Nephron (organoid): ENCODE data around the gene DNAAF2.

ENCODE experiments used
- H3K27ac Mint-ChIP-seq, 3 experiments: 2 replicates each; pipeline ENCODE4 v1.8.0; 2020; ENCODE audit warnings: mixed read lengths in 3 of 3, mild to moderate bottlenecking in 2 of 3, moderate library complexity in 1 of 3
- H3K27me3 Mint-ChIP-seq: 2 replicates; pipeline ENCODE4 v1.8.0; 2021; ENCODE audit warnings: low read depth, mild to moderate bottlenecking, moderate library complexity, mixed read lengths
- H3K36me3 Mint-ChIP-seq: 2 replicates; pipeline ENCODE4 v1.8.0; 2020; ENCODE audit warnings: low read depth, mixed read lengths
- H3K4me1 Mint-ChIP-seq: 2 replicates; pipeline ENCODE4 v1.8.0; 2020; ENCODE audit warnings: mixed read lengths
- H3K4me3 Mint-ChIP-seq, 3 experiments: 2 replicates each; pipeline ENCODE4 v1.8.0; 2020; ENCODE audit warnings: mild to moderate bottlenecking in 3 of 3, mixed read lengths in 3 of 3, moderate library complexity in 2 of 3
- H3K9me3 Mint-ChIP-seq: 2 replicates; pipeline ENCODE4 v1.8.0; 2020; ENCODE audit warnings: mixed read lengths
- TF ChIP-seq, protein P1 (sequence below), 3 experiments: fragments of 200-600 bp; sonication (generic); IDR thresholded peaks; one replicate each; pipeline ENCODE4 v1.5.0; 2021; ENCODE audit warnings: antibody characterized with exemption in 3 of 3; ENCODE audit not compliant: unreplicated experiment in 3 of 3

Gene DNAAF2

DNA sequence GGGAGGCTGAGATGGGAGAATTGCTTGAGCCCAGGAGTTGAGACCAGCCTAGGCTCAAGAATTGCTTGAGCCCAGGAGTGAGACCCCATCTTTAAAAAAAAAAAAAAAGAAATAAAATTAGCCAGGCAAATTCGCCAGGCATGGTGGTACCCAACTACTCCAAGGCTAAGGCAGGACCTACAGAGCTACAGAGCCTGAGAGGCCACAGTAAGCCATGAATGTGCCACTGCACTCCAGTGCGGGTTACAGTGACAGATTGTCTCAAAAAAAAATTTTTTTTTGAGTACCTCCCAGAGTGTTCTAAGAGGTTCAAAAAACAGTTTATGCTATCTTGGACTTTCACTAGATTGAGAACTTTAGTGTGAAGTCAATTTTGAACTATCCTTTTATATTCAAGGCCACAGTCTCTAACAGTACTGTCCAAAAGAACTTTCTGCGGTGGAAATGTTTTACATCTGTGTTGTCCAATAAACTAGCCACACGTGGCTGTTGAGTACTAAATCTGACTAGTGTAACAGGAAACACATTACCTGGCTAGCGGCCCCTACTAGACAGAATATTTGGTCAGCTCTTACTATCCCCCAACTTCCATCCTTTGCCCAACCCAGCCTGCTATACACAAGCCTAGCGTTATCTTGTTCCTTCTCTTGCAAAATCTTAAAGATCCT, 17.1 kb downstream of the DNAAF2 start:
- Mint-ChIP-seq H3K27ac (peak overlapping the region in 2 of 3 experiments; percentile 10 to 63), H3K4me3 (peak overlapping the region; percentile 18 to 77 (median 19)), H3K36me3 (peaks cover 33% of the 10 kb centered on the region), H3K9me3 (no peaks in the 10 kb centered on the region), H3K27me3 (no peaks in the 10 kb centered on the region), H3K4me1 (peaks cover 37% of the 10 kb centered on the region)
- TF ChIP-seq, protein P1, sequence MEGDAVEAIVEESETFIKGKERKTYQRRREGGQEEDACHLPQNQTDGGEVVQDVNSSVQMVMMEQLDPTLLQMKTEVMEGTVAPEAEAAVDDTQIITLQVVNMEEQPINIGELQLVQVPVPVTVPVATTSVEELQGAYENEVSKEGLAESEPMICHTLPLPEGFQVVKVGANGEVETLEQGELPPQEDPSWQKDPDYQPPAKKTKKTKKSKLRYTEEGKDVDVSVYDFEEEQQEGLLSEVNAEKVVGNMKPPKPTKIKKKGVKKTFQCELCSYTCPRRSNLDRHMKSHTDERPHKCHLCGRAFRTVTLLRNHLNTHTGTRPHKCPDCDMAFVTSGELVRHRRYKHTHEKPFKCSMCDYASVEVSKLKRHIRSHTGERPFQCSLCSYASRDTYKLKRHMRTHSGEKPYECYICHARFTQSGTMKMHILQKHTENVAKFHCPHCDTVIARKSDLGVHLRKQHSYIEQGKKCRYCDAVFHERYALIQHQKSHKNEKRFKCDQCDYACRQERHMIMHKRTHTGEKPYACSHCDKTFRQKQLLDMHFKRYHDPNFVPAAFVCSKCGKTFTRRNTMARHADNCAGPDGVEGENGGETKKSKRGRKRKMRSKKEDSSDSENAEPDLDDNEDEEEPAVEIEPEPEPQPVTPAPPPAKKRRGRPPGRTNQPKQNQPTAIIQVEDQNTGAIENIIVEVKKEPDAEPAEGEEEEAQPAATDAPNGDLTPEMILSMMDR (IDR thresholded peaks at IDR 0.05; ENCODE audit: unreplicated experiment in 3 of 3) = no peak

DNA sequence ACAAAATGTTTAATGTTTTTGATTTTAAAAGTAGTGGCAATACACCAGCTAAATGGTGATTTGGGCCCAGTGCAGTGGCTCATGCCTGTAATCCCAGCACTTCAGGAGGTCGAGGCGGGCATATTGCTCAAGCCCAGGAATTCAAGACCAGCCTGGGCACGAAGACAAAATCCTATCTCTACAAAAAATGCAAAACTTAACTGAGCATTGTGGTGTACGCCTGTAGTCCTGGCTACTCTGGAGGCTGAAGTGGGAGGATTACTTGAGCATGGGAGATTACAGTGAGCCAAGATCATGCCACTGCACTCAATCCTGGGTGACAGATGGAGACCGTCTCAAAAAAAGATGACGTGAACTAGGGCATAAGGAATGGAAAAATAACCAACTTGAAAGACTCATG, 19.3 kb downstream of the DNAAF2 start:
- TF ChIP-seq, protein P1 (IDR thresholded peaks at IDR 0.05; ENCODE audit: unreplicated experiment in 3 of 3) = no peak
- peaks cover 33% of the 10 kb centered on the region for H3K36me3 Mint-ChIP-seq
- H3K9me3 Mint-ChIP-seq = no peaks in the 10 kb centered on the region
- no peak overlapping the region for H3K4me3 Mint-ChIP-seq
- H3K4me1 Mint-ChIP-seq = peaks cover 21% of the 10 kb centered on the region
- H3K27ac Mint-ChIP-seq = no peak overlapping the region
- H3K27me3 Mint-ChIP-seq = no peaks in the 10 kb centered on the region

DNA sequence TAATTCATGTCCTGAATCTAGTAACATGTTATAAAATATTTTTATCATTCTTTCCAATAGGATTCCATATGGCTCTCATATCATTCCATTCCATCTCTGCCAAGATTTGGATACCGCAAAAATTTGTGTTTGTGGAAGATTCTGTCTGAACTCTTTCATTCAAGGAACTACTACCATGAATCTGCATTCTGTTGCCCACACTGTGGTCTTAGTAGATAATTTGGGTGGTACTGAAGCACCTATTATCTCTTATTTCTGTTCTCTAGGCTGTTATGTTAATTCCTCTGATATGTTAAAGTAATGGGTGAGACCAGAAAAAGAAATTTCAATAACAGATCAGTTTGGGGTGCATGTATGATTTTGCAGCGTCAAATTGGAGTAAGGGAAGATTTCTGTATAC, 20.8 kb downstream of the DNAAF2 start:
- H3K4me3 Mint-ChIP-seq = no peak overlapping the region
- no peak overlapping the region for H3K27ac Mint-ChIP-seq
- no peaks in the 10 kb centered on the region for H3K9me3 Mint-ChIP-seq
- peaks cover 33% of the 10 kb centered on the region for H3K36me3 Mint-ChIP-seq
- no peaks in the 10 kb centered on the region for H3K27me3 Mint-ChIP-seq
- peaks cover 16% of the 10 kb centered on the region for H3K4me1 Mint-ChIP-seq
- TF ChIP-seq, protein P1 (IDR thresholded peaks at IDR 0.05; ENCODE audit: unreplicated experiment in 3 of 3) = no peak

DNA sequence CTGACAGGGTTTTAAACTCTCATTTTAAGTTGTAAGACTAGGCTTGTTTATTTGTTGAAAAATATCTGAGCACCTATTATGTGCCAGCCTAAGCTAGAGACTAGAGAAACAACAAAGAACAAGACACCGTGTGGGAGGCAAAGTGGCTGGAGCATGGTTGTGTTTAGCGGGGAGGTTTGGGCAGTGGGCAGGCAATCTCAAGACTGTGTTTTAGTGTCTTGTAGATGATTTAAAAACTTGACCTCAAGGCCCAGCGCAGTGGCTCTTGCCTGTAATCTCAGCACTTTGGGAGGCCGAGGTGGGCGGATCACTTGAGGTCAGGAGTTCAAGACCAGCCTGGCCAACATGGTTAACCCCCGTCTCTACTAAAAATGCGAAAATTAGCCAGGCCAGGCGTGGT, 22.4 kb downstream of the DNAAF2 start:
- no peaks in the 10 kb centered on the region for H3K27me3 Mint-ChIP-seq
- peaks cover 29% of the 10 kb centered on the region for H3K36me3 Mint-ChIP-seq
- no peak overlapping the region for H3K4me3 Mint-ChIP-seq
- peak overlapping the region in 2 of 3 experiments; percentile 61 to 81 for H3K27ac Mint-ChIP-seq
- TF ChIP-seq, protein P1 (IDR thresholded peaks at IDR 0.05; ENCODE audit: unreplicated experiment in 3 of 3) = no peak
- peaks cover 4% of the 10 kb centered on the region for H3K4me1 Mint-ChIP-seq
- no peaks in the 10 kb centered on the region for H3K9me3 Mint-ChIP-seq

DNA sequence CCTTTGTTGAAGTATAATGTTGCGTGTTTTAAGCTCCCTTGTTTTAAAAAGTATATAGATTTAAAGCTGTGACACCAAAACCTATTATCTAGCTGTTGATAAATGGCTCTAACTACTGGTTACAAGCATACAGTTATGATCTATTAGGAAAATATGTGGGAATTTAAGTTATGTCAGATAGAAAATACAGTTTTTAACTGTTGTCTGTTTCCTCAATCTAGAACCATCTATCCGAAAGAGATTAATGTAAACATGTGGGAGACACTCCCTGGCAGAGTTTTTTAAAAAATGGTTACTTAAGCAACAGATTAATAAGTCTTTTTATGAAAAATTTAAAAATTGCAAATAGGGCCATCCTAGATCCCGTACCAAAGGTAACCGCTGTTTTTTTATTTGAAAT, 22.8 kb downstream of the DNAAF2 start:
- TF ChIP-seq, protein P1 (IDR thresholded peaks at IDR 0.05; ENCODE audit: unreplicated experiment in 3 of 3) = no peak
- H3K9me3 Mint-ChIP-seq = no peaks in the 10 kb centered on the region
- H3K4me1 Mint-ChIP-seq = no peaks in the 10 kb centered on the region
- peaks cover 26% of the 10 kb centered on the region for H3K36me3 Mint-ChIP-seq
- H3K27ac Mint-ChIP-seq = peak overlapping the region in 2 of 3 experiments; percentile 61 to 81
- H3K27me3 Mint-ChIP-seq = no peaks in the 10 kb centered on the region
- H3K4me3 Mint-ChIP-seq = no peak overlapping the region

DNA sequence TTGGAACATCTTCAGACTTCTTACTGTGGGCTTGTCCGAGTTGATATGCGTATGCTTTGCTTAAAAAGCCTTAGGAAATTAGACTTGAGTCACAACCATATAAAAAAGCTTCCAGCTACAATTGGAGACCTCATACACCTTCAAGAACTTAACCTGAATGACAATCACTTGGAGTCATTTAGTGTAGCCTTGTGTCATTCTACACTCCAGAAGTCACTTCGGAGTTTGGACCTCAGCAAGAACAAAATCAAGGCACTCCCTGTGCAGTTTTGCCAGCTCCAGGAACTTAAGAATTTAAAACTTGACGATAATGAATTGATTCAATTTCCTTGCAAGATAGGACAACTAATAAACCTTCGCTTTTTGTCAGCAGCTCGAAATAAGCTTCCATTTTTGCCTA, 27.5 kb downstream of the DNAAF2 start:
- H3K36me3 Mint-ChIP-seq = peaks cover 22% of the 10 kb centered on the region
- TF ChIP-seq, protein P1 (IDR thresholded peaks at IDR 0.05; ENCODE audit: unreplicated experiment in 3 of 3) = no peak
- no peaks in the 10 kb centered on the region for H3K27me3 Mint-ChIP-seq
- no peaks in the 10 kb centered on the region for H3K9me3 Mint-ChIP-seq
- H3K4me1 Mint-ChIP-seq = no peaks in the 10 kb centered on the region
- H3K27ac Mint-ChIP-seq = no peak overlapping the region
- no peak overlapping the region for H3K4me3 Mint-ChIP-seq
